Measurements from ENCODE around the gene C3. TPM values are rescaled to one million over a fixed set of nuclear protein-coding genes. Genes with fewer than 3 reads are reported as not detected.

Gene C3
- total RNA-seq, 1 donor from 2014 or later = not detected

DNA sequence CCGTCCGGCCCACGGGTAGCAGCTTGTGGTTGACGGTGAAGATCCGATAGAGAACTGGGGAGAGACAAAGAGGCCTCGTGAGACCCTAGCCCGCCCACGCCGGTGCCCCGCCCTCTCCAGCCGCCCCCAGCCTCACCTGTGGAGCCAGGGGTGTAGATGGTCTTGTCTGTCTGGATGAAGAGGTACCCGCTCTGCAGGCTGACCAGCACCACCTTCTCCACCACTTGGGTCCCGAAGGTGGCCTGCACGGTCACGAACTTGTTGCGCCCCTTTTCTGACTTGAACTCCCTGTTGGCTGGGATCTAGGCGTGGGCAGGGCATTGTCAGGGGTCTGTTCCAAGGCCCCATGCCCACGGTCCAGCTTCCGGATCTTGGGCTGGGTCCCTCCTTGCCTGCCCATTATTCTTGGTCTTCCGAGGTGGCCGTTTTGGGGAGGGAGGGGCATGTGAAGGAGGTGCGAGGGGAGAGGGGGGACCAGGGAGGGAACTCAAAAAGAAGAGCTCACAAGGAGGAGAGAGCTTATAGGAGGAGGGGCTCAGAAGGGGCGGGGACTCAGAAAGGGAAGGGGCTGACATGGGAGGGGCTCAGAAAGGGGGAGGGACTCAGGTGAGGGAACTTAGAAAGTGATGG, 2.2 kb downstream of the C3 start:
- Mint-ChIP-seq H3K36me3 (ENCODE audit: low read depth, unreplicated experiment) (peaks cover 14% of the 10 kb centered on the region), H3K9me3 (ENCODE audit: unreplicated experiment) (peaks cover 16% of the 10 kb centered on the region), H3K4me1 (ENCODE audit: unreplicated experiment) (peaks cover 7% of the 10 kb centered on the region), H3K27ac (ENCODE audit: unreplicated experiment) (no peak overlapping the region), H3K27me3 (ENCODE audit: unreplicated experiment) (peaks cover 14% of the 10 kb centered on the region), H3K4me3 (ENCODE audit: unreplicated experiment) (peak overlapping the region; percentile 32)
- TF ChIP-seq, protein P1, sequence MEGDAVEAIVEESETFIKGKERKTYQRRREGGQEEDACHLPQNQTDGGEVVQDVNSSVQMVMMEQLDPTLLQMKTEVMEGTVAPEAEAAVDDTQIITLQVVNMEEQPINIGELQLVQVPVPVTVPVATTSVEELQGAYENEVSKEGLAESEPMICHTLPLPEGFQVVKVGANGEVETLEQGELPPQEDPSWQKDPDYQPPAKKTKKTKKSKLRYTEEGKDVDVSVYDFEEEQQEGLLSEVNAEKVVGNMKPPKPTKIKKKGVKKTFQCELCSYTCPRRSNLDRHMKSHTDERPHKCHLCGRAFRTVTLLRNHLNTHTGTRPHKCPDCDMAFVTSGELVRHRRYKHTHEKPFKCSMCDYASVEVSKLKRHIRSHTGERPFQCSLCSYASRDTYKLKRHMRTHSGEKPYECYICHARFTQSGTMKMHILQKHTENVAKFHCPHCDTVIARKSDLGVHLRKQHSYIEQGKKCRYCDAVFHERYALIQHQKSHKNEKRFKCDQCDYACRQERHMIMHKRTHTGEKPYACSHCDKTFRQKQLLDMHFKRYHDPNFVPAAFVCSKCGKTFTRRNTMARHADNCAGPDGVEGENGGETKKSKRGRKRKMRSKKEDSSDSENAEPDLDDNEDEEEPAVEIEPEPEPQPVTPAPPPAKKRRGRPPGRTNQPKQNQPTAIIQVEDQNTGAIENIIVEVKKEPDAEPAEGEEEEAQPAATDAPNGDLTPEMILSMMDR (IDR thresholded peaks at IDR 0.05; ENCODE audit: unreplicated experiment) = no peak
- no peak for DNase-seq (ENCODE audit: low spot score)

DNA sequence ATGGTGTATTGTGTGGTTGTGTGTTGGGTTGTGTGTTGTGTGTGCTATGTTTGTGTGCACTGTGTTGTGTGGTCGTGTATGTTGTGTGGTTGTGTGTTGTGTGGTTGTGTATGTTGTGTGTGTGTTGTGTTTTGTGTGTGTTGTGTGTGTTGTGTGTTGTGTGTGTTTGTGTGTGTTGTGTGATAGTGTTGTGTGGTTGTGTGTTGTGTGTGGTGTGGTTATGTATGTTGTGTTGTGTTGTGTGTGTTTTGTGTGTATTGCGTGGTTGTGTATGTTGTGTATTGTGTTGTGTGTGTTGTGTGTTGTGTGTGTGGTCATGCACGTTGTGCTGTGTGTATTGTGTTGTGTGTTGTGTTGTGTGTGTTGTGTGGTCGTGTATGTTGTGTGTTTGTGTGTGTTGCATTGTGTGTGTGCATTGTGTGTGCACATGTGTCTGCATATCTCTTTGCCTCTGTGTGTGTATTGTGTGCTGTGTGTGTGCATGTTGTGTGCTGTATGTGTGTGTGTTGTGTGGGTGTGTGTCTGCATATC, 2.9 kb downstream of the C3 start:
- H3K9me3 Mint-ChIP-seq (ENCODE audit: unreplicated experiment) = peaks cover 21% of the 10 kb centered on the region
- TF ChIP-seq, protein P1 (IDR thresholded peaks at IDR 0.05; ENCODE audit: unreplicated experiment) = no peak
- no peak for DNase-seq (ENCODE audit: low spot score)
- H3K27me3 Mint-ChIP-seq (ENCODE audit: unreplicated experiment) = peaks cover 14% of the 10 kb centered on the region
- peaks cover 16% of the 10 kb centered on the region for H3K36me3 Mint-ChIP-seq (ENCODE audit: low read depth, unreplicated experiment)
- H3K4me1 Mint-ChIP-seq (ENCODE audit: unreplicated experiment) = peaks cover 4% of the 10 kb centered on the region
- H3K4me3 Mint-ChIP-seq (ENCODE audit: unreplicated experiment) = peak overlapping the region; percentile 32
- peak overlapping the region; percentile 39 for H3K27ac Mint-ChIP-seq (ENCODE audit: unreplicated experiment)

DNA sequence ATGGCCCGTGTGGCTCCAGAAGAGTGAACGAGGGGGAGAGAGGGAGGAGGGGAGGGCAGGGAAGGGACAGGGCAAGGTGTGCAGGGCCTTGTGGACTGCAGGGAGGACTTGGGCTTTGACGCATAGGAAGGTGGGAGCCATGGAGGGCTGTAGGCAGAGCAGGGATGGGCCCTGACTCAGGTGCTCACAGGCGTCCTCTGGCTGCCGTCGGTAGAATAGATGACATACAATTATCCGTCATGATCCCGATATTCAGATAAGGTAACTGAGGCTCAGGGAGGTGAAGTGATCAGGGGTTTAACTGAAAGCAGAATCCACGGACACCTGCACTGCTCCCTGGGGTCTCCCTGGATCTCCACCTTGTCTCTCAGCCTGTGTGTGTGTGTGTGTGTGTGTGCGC, 3.4 kb downstream of the C3 start:
- TF ChIP-seq, protein P1 (IDR thresholded peaks at IDR 0.05; ENCODE audit: unreplicated experiment) = no peak
- peaks cover 23% of the 10 kb centered on the region for H3K9me3 Mint-ChIP-seq (ENCODE audit: unreplicated experiment)
- peak overlapping the region; percentile 39 for H3K27ac Mint-ChIP-seq (ENCODE audit: unreplicated experiment)
- H3K36me3 Mint-ChIP-seq (ENCODE audit: low read depth, unreplicated experiment) = peaks cover 20% of the 10 kb centered on the region
- no peak overlapping the region for H3K4me3 Mint-ChIP-seq (ENCODE audit: unreplicated experiment)
- H3K4me1 Mint-ChIP-seq (ENCODE audit: unreplicated experiment) = peaks cover 4% of the 10 kb centered on the region
- peaks cover 16% of the 10 kb centered on the region for H3K27me3 Mint-ChIP-seq (ENCODE audit: unreplicated experiment)
- DNase-seq (ENCODE audit: low spot score) = no peak

DNA sequence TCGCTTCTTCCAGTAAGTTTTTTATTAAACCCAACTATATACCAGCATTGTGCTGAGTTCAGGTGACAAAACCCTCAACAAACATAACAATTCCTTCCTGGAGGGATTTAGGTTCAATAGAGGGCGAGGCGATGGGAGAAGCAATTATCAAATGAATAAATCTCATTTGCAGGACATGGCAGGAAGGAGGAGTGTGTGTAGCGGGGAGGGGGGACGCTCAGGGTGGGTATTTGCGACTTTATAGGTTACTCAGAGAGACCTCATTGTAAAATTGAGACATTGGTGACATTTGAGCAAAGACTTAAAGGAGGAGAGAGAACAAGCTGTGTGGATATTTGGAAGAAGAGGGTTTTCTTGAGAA, 3.9 kb downstream of the C3 start:
- Mint-ChIP-seq H3K9me3 (ENCODE audit: unreplicated experiment) (peaks cover 25% of the 10 kb centered on the region), H3K27me3 (ENCODE audit: unreplicated experiment) (peaks cover 16% of the 10 kb centered on the region), H3K4me3 (ENCODE audit: unreplicated experiment) (no peak overlapping the region), H3K36me3 (ENCODE audit: low read depth, unreplicated experiment) (peaks cover 20% of the 10 kb centered on the region), H3K27ac (ENCODE audit: unreplicated experiment) (no peak overlapping the region), H3K4me1 (ENCODE audit: unreplicated experiment) (peaks cover 4% of the 10 kb centered on the region)
- TF ChIP-seq, protein P1 (IDR thresholded peaks at IDR 0.05; ENCODE audit: unreplicated experiment) = no peak
- no peak for DNase-seq (ENCODE audit: low spot score)

DNA sequence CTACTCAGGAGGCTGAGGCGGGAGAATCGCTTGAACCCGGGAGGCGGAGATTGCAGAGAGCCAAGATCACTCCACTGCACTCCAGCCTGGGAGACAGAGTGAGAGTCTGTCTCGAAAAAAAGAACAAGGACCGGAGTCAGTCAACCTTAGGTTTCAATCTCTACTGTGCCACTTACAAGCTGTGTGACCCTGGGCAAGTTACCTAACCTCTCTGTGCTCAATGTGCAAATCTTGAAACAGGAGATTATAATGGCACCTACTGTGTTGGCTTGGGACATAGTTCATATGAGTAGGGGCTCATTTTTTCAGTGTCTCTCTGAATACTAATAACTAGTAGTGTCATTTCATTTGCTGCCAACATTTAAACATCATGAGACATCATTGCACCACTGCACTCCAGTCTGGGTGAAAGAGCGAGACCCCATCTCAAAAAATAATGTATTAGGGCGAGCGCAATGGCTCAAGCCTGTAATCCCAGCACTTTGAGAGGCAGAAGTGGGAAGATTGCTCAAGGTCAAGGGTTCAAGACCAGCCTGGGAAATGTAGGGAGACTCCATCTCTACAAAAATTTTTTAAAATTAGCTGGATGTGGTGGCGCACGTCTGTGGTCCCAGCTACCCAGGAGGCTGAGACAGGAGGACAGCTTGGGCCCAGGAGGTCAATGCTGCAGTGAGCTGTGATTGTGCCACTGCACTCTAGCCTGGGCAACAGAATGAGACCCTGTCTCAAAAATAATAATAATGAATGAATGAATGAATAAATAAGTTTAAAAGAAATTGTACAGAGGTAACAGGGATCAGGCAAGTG, 5.5 kb downstream of the C3 start:
- Mint-ChIP-seq H3K36me3 (ENCODE audit: low read depth, unreplicated experiment) (peaks cover 20% of the 10 kb centered on the region), H3K9me3 (ENCODE audit: unreplicated experiment) (peaks cover 30% of the 10 kb centered on the region), H3K27ac (ENCODE audit: unreplicated experiment) (no peak overlapping the region), H3K4me3 (ENCODE audit: unreplicated experiment) (no peak overlapping the region), H3K4me1 (ENCODE audit: unreplicated experiment) (peaks cover 4% of the 10 kb centered on the region), H3K27me3 (ENCODE audit: unreplicated experiment) (peaks cover 20% of the 10 kb centered on the region)
- TF ChIP-seq, protein P1 (IDR thresholded peaks at IDR 0.05; ENCODE audit: unreplicated experiment) = no peak
- no peak for DNase-seq (ENCODE audit: low spot score)

Data from endothelial cell (in vitro differentiated cells).